AG09319 (cell line): ENCODE data around the gene HNRNPA3.

Source experiments
- DNase-seq: peaks from one replicate; pipeline ENCODE4 v3.0.0-alpha.2; 2010; ENCODE audit warnings: low read depth; ENCODE audit errors: extremely low read depth
- TF ChIP-seq, protein P1 (sequence below): IDR thresholded peaks from 2 replicates; pipeline ENCODE4 v1.5.1; 2011; ENCODE audit warnings: low read depth, mild to moderate bottlenecking, inconsistent platforms, low read length, moderate library complexity

The HNRNPA3 gene

DNA sequence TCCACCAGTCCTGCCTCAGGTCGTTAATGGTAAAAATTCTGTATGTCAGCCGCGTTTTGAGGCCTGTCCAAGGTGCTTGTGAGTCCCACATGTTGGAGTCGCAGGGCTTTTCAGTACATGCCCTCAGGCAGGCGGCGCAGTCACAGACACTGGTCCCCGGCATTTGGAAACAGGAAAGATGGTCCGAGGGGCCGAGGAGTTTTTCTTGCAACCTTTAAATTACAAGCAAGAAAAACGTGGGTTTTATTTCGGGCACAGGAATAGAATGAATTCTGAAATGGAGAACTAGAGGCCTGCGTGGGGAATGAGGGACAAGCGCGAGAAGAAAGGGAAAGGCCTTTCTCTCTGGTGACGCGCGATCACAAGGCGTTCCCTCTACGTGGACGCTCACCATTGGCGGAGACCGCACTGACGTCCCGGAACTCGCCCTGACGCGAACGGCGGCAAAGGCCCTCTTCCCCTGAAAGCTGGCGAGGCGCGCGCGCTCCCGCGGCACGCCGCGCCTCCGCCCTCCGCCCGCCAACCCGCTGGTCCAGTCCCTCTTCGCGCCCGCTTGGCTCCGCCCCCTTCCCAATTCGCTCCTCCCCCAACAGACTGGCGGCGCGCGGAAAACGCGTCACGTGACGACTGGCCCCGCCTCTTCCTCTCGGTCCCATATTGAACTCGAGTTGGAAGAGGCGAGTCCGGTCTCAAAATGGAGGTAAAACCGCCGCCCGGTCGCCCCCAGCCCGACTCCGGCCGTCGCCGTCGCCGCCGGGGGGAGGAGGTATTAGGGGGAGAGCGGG lies at the start of gene HNRNPA3:
Gene HNRNPA3 (plus strand): TSS at position 689 of the 785 bp plus-strand sequence. CDS start 6 bp downstream, at position 695.
- TF ChIP-seq, protein P1, sequence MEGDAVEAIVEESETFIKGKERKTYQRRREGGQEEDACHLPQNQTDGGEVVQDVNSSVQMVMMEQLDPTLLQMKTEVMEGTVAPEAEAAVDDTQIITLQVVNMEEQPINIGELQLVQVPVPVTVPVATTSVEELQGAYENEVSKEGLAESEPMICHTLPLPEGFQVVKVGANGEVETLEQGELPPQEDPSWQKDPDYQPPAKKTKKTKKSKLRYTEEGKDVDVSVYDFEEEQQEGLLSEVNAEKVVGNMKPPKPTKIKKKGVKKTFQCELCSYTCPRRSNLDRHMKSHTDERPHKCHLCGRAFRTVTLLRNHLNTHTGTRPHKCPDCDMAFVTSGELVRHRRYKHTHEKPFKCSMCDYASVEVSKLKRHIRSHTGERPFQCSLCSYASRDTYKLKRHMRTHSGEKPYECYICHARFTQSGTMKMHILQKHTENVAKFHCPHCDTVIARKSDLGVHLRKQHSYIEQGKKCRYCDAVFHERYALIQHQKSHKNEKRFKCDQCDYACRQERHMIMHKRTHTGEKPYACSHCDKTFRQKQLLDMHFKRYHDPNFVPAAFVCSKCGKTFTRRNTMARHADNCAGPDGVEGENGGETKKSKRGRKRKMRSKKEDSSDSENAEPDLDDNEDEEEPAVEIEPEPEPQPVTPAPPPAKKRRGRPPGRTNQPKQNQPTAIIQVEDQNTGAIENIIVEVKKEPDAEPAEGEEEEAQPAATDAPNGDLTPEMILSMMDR = peak; percentile 18
- DNase-seq = peak; percentile 98

DNA sequence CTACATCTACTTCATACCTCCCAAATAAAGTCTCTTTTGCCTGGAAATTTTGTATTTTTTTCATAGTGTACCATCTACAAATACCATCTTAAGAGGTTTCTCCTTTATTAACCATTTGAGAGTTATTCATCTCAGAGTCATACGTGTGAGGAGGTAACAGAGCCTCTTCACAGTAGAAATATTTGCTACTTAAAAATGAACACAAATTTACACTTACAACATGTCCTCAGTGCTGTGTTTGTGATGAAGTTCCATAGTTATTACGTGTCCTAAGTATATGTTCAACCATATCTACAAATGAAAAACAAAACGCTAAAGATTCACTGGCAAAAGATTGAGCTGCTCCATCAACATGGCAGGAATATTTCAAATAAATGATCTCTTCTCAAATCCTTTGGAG lies 48.5 kb upstream of the HNRNPA3 start:
- DNase-seq = no peak
- TF ChIP-seq, protein P1 = no peak

- peak; percentile 52 for DNase-seq
- TF ChIP-seq, protein P1 = no peak; the same call in none of the 2 replicates
Measured at GRCh38 chr2:177164584-177165052, 48.0 kb upstream of the HNRNPA3 start.

- DNase-seq = no peak
- TF ChIP-seq, protein P1 = no peak
Measured at GRCh38 chr2:177165061-177165583, 47.5 kb upstream of the HNRNPA3 start.

DNA sequence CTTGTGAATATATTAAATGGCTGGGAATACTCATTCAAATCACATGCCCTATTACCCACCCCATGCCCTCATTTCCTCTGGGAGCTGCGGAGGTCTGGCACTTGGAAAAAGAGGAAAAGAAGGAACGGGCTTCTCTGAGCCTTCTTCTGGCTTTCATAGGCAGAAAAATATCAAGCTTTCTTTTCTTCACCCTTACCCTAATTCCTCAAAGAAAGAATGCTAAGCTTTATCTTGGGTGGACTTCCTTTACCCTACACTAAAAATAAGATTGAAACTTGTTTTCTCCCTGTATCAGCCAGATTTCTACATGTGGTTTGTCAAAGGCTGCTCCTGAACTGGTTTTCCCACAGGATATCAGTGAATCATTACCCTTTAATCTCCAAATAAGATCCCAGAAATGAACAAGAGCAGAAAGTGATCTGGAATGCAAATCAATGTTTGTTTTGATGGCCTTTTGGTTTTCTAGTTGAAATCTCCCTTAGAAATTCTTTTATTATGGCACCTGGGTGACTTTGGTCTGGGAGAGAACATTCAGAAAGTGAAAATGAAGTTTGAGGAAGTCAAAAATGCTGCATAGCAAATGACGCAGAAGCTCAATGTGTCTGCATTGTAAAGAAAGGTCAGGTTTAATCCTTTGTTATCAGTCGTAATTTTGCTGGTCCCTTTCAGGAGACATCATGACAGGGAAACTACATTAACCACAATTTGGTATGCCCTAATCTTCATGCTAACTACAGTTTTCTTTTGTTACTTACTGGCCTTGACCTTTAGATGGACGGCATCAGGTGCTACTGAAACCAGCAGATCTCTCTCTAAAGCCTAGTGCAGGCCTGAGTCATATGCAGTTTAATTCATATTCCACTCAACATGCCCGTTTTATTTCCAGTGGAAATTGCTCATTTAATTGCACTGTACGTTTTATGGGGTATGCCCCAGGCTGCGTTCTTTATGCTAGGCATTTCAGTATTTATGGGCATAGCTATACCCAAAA lies 46.6 kb upstream of the HNRNPA3 start:
- TF ChIP-seq, protein P1 = no peak
- no peak for DNase-seq

- no peak for DNase-seq
- TF ChIP-seq, protein P1 = no peak
Measured at GRCh38 chr2:177169810-177170514, 42.6 kb upstream of the HNRNPA3 start.
